Measurements from ENCODE around the gene CCDC148.

The CCDC148 gene

GRCh38 chr2:158414538-158414937 is 42.0 kb downstream of the CCDC148 start:
- DNase-seq (ENCODE audit: low spot score): no peak

- DNase-seq (ENCODE audit: low spot score): no peak
Measured at GRCh38 chr2:158413581-158413980, 43.0 kb downstream of the CCDC148 start.

- DNase-seq (ENCODE audit: low spot score): no peak
Measured at GRCh38 chr2:158412206-158412605, 44.3 kb downstream of the CCDC148 start.

GRCh38 chr2:158411748-158412147 is 44.8 kb downstream of the CCDC148 start:
- no peak for DNase-seq (ENCODE audit: low spot score)

GRCh38 chr2:158410132-158410531 is 46.4 kb downstream of the CCDC148 start:
- DNase-seq (ENCODE audit: low spot score): no peak

- no peak for DNase-seq (ENCODE audit: low spot score)
Measured at GRCh38 chr2:158407031-158407430, 49.5 kb downstream of the CCDC148 start.

GRCh38 chr2:158405341-158405740 is 51.2 kb downstream of the CCDC148 start:
- DNase-seq (ENCODE audit: low spot score): no peak

GRCh38 chr2:158403237-158403636 is 53.3 kb downstream of the CCDC148 start:
- no peak for DNase-seq (ENCODE audit: low spot score)

GRCh38 chr2:158402665-158403064 is 53.9 kb downstream of the CCDC148 start:
- no peak for DNase-seq (ENCODE audit: low spot score)

GRCh38 chr2:158395166-158395565 is 61.4 kb downstream of the CCDC148 start:
- no peak for DNase-seq (ENCODE audit: low spot score)

- DNase-seq (ENCODE audit: low spot score): no peak
Measured at GRCh38 chr2:158394453-158394852, 62.1 kb downstream of the CCDC148 start.

GRCh38 chr2:158393886-158394285 is 62.7 kb downstream of the CCDC148 start:
- DNase-seq (ENCODE audit: low spot score): no peak

GRCh38 chr2:158392687-158393086 is 63.9 kb downstream of the CCDC148 start:
- no peak for DNase-seq (ENCODE audit: low spot score)

GRCh38 chr2:158391876-158392275 is 64.7 kb downstream of the CCDC148 start:
- DNase-seq (ENCODE audit: low spot score): no peak

- DNase-seq (ENCODE audit: low spot score): no peak
Measured at GRCh38 chr2:158391361-158391760, 65.2 kb downstream of the CCDC148 start.

GRCh38 chr2:158388159-158388558 is 68.4 kb downstream of the CCDC148 start:
- DNase-seq (ENCODE audit: low spot score): no peak

GRCh38 chr2:158385646-158386045 is 70.9 kb downstream of the CCDC148 start:
- no peak for DNase-seq (ENCODE audit: low spot score)

- no peak for DNase-seq (ENCODE audit: low spot score)
Measured at GRCh38 chr2:158381978-158382377, 74.6 kb downstream of the CCDC148 start.

GRCh38 chr2:158381205-158381604 is 75.3 kb downstream of the CCDC148 start:
- DNase-seq (ENCODE audit: low spot score): no peak

- no peak for DNase-seq (ENCODE audit: low spot score)
Measured at GRCh38 chr2:158380746-158381145, 75.8 kb downstream of the CCDC148 start.

GRCh38 chr2:158378926-158379325 is 77.6 kb downstream of the CCDC148 start:
- no peak for DNase-seq (ENCODE audit: low spot score)

GRCh38 chr2:158366342-158366741 is 90.2 kb downstream of the CCDC148 start:
- DNase-seq (ENCODE audit: low spot score): no peak

- no peak for DNase-seq (ENCODE audit: low spot score)
Measured at GRCh38 chr2:158359846-158360245, 96.7 kb downstream of the CCDC148 start.

- DNase-seq (ENCODE audit: low spot score): no peak
Measured at GRCh38 chr2:158357699-158358098, 98.9 kb downstream of the CCDC148 start.

GRCh38 chr2:158357122-158357521 is 99.4 kb downstream of the CCDC148 start:
- no peak for DNase-seq (ENCODE audit: low spot score)
